Ureter (tissue), 1 donor: Measurements from ENCODE around the gene FANCC. TPM values are rescaled to one million over a fixed set of nuclear protein-coding genes. Genes with fewer than 3 reads are reported as not detected.

Source experiments
- DNase-seq: peaks from one replicate; pipeline ENCODE4 v3.0.0-alpha.2; 2020; ENCODE audit warnings: low spot score
- total RNA-seq: library from RNA; stranded (reverse); gene quantifications from one replicate; pipeline ENCODE4 v1.2.4, GENCODE V29; 2023
- donor health status: DM: yes; HTN: yes; CAD: no.

Gene FANCC
- total RNA-seq, 1 donor from 2014 or later, result 16.5 TPM

- DNase-seq, result no peak
These were observed 246.9 kb downstream of the FANCC start for GRCh38 chr9:95070549-95071021.

- no peak for DNase-seq
These were observed 249.6 kb downstream of the FANCC start for GRCh38 chr9:95067897-95068296.

- no peak for DNase-seq
These were observed 250.5 kb downstream of the FANCC start for GRCh38 chr9:95067057-95067456.

- no peak for DNase-seq
These were observed 252.3 kb downstream of the FANCC start for GRCh38 chr9:95065224-95065623.

GRCh38 chr9:95063300-95063699 lies 254.2 kb downstream of the FANCC start:
- no peak for DNase-seq

- no peak for DNase-seq
These were observed 254.9 kb downstream of the FANCC start for GRCh38 chr9:95062596-95063065.

- no peak for DNase-seq
These were observed 255.5 kb downstream of the FANCC start for GRCh38 chr9:95061916-95062595.

GRCh38 chr9:95060916-95061315 lies 256.6 kb downstream of the FANCC start:
- no peak for DNase-seq

GRCh38 chr9:95060234-95060633 lies 257.3 kb downstream of the FANCC start:
- DNase-seq, result no peak

GRCh38 chr9:95058795-95059386 lies 258.6 kb downstream of the FANCC start:
- DNase-seq, result no peak

- no peak for DNase-seq
These were observed 259.3 kb downstream of the FANCC start for GRCh38 chr9:95058121-95058785.

- DNase-seq, result no peak
These were observed 260.4 kb downstream of the FANCC start for GRCh38 chr9:95057101-95057500.

- DNase-seq, result no peak
These were observed 261.5 kb downstream of the FANCC start for GRCh38 chr9:95055851-95056551.

GRCh38 chr9:95055334-95055850 lies 262.1 kb downstream of the FANCC start:
- no peak for DNase-seq

GRCh38 chr9:95053611-95054570 lies 263.6 kb downstream of the FANCC start:
- DNase-seq, result no peak

GRCh38 chr9:95049761-95050160 lies 267.7 kb downstream of the FANCC start:
- no peak for DNase-seq

Other genes starting within 250 kb of the FANCC start
- 81.0 TPM for gene PTCH1, start 199.3 kb upstream of the FANCC start, total RNA-seq